Duodenal mucosa (tissue), 2 donors: Measurements from ENCODE around the gene SORBS2.

Source experiments
- H3K27ac ChIP-seq: one replicate; pipeline ENCODE4 v1.7.0; 2013; ENCODE audit warnings: low read depth, low read length
- H3K27me3 ChIP-seq, 2 donors: one replicate each; pipeline ENCODE4 v1.7.0; 2013; ENCODE audit warnings: low read length in 2 of 2, control low read depth in 1 of 2; ENCODE audit not compliant: insufficient read depth in 2 of 2, control insufficient read depth in 1 of 2
- H3K36me3 ChIP-seq, 2 donors: one replicate each; pipeline ENCODE4 v1.7.0; 2013; ENCODE audit warnings: low read length in 2 of 2, control low read depth in 1 of 2; ENCODE audit not compliant: insufficient read depth in 2 of 2, control insufficient read depth in 1 of 2
- H3K4me1 ChIP-seq, 2 donors: one replicate each; pipeline ENCODE4 v1.7.0; 2013; ENCODE audit warnings: low read length in 2 of 2, control low read depth in 1 of 2; ENCODE audit not compliant: insufficient read depth in 2 of 2, control insufficient read depth in 1 of 2
- H3K4me3 ChIP-seq, 2 donors: one replicate each; pipeline ENCODE4 v1.7.0; 2013; ENCODE audit warnings: low read length in 2 of 2, low read depth in 1 of 2
- H3K9ac ChIP-seq, 2 donors: one replicate each; pipeline ENCODE4 v1.7.0; 2013; ENCODE audit warnings: low read length in 2 of 2, low read depth in 1 of 2
- H3K9me3 ChIP-seq, 2 donors: one replicate each; pipeline ENCODE4 v1.7.0; 2013; ENCODE audit warnings: low read length in 2 of 2, control low read depth in 1 of 2; ENCODE audit not compliant: control insufficient read depth in 1 of 2

SORBS2 gene

GRCh38 chr4:185637163-185637875, 174.7 kb downstream of the SORBS2 start:
- no peaks in the 10 kb centered on the region for H3K36me3 ChIP-seq
- H3K4me3 ChIP-seq: no peak overlapping the region
- H3K9me3 ChIP-seq: peaks cover 0 to 5% of the 10 kb centered on the region in 2 donors
- H3K9ac ChIP-seq: no peak overlapping the region
- H3K4me1 ChIP-seq: no peaks in the 10 kb centered on the region
- H3K27me3 ChIP-seq: no peaks in the 10 kb centered on the region
- H3K27ac ChIP-seq: no peak overlapping the region

- H3K9ac ChIP-seq: no peak overlapping the region
- no peaks in the 10 kb centered on the region for H3K36me3 ChIP-seq
- H3K27ac ChIP-seq: no peak overlapping the region
These were observed 177.8 kb downstream of the SORBS2 start for GRCh38 chr4:185634066-185634652.

GRCh38 chr4:185626798-185627197, 185.2 kb downstream of the SORBS2 start:
- no peaks in the 10 kb centered on the region for H3K4me1 ChIP-seq
- H3K9ac ChIP-seq: no peak overlapping the region
- H3K27ac ChIP-seq: no peak overlapping the region
- H3K4me3 ChIP-seq: no peak overlapping the region
- H3K36me3 ChIP-seq: peaks cover 0 to 3% of the 10 kb centered on the region in 2 donors
- H3K27me3 ChIP-seq: no peaks in the 10 kb centered on the region
- no peaks in the 10 kb centered on the region for H3K9me3 ChIP-seq

More at GRCh38 chr4:185634066-185634652, 177.8 kb downstream of the SORBS2 start:
- Histone ChIP-seq H3K9me3 (peaks cover 0 to 5% of the 10 kb centered on the region in 2 donors), H3K4me3 (no peak overlapping the region), H3K4me1 (no peaks in the 10 kb centered on the region), H3K27me3 (no peaks in the 10 kb centered on the region)

GRCh38 chr4:185625503-185625902, 186.5 kb downstream of the SORBS2 start:
- Histone ChIP-seq H3K9me3 (no peaks in the 10 kb centered on the region), H3K4me3 (no peak overlapping the region), H3K36me3 (peaks cover 0 to 3% of the 10 kb centered on the region in 2 donors), H3K27ac (no peak overlapping the region), H3K9ac (no peak overlapping the region), H3K27me3 (no peaks in the 10 kb centered on the region), H3K4me1 (no peaks in the 10 kb centered on the region)

- H3K27ac ChIP-seq: no peak overlapping the region
- H3K36me3 ChIP-seq: peaks cover 0 to 10% of the 10 kb centered on the region in 2 donors
- no peak overlapping the region for H3K4me3 ChIP-seq
- no peaks in the 10 kb centered on the region for H3K9me3 ChIP-seq
- no peaks in the 10 kb centered on the region for H3K27me3 ChIP-seq
- no peaks in the 10 kb centered on the region for H3K4me1 ChIP-seq
- no peak overlapping the region for H3K9ac ChIP-seq
These were observed 187.8 kb downstream of the SORBS2 start for GRCh38 chr4:185624259-185624589.

- Histone ChIP-seq H3K36me3 (peaks cover 0 to 13% of the 10 kb centered on the region in 2 donors), H3K4me3 (no peak overlapping the region), H3K4me1 (no peaks in the 10 kb centered on the region), H3K27ac (no peak overlapping the region), H3K9ac (no peak overlapping the region), H3K9me3 (no peaks in the 10 kb centered on the region), H3K27me3 (no peaks in the 10 kb centered on the region)
These were observed 188.3 kb downstream of the SORBS2 start for GRCh38 chr4:185623444-185624258.

GRCh38 chr4:185608185-185608584, 203.8 kb downstream of the SORBS2 start:
- Histone ChIP-seq H3K4me3 (no peak overlapping the region), H3K9ac (no peak overlapping the region), H3K36me3 (peaks cover 0 to 4% of the 10 kb centered on the region in 2 donors), H3K27me3 (no peaks in the 10 kb centered on the region), H3K27ac (no peak overlapping the region), H3K4me1 (no peaks in the 10 kb centered on the region), H3K9me3 (no peaks in the 10 kb centered on the region)

- Histone ChIP-seq H3K4me3 (no peak overlapping the region), H3K9me3 (no peaks in the 10 kb centered on the region), H3K27me3 (no peaks in the 10 kb centered on the region), H3K36me3 (no peaks in the 10 kb centered on the region), H3K9ac (no peak overlapping the region), H3K4me1 (no peaks in the 10 kb centered on the region), H3K27ac (no peak overlapping the region)
These were observed 209.6 kb downstream of the SORBS2 start for GRCh38 chr4:185602397-185602796.

- H3K27ac ChIP-seq: no peak overlapping the region
- no peaks in the 10 kb centered on the region for H3K27me3 ChIP-seq
- H3K4me1 ChIP-seq: no peaks in the 10 kb centered on the region
- H3K4me3 ChIP-seq: no peak overlapping the region
- no peaks in the 10 kb centered on the region for H3K36me3 ChIP-seq
- no peaks in the 10 kb centered on the region for H3K9me3 ChIP-seq
- no peak overlapping the region for H3K9ac ChIP-seq
These were observed 211.1 kb downstream of the SORBS2 start for GRCh38 chr4:185600801-185601434.
